GM12892 (cell line): ENCODE results near the gene KCNT2.

ENCODE experiments used
- POLR2A ChIP-seq: IDR thresholded peaks from 2 replicates; pipeline ENCODE4 v1.6.1; 2011; ENCODE audit warnings: low read depth, low read length, control low read depth
- POLR2AphosphoS5 ChIP-seq: IDR thresholded peaks from 2 replicates; pipeline ENCODE4 v1.6.1; 2011; ENCODE audit warnings: low read depth, low read length, control low read depth
- TAF1 ChIP-seq: IDR thresholded peaks from 2 replicates; pipeline ENCODE4 v1.6.1; 2011; ENCODE audit warnings: low read depth, mild to moderate bottlenecking, control low read depth, low read length, borderline replicate concordance

DNA sequence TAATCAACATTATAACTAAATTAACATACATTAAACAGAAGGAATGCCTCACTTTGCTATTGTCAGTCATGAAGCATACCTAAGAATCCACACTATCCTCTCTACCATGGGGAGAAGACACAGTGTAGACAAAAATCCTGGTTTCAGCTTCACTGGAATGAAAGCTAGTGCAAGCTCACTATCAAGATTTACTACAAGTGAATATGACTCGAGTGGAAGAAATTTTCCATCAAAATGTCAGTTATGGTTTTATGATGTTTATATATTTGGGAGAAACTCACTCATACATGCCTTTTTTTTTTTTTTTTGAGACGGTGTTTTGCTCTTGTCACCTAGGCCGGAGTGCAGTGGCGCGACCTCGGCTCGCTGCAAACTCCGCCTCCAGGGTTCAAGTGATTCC lies 424.3 kb downstream of the KCNT2 start:
- TF ChIP-seq POLR2A: no peak
- no peak for TF ChIP-seq POLR2AphosphoS5
- TF ChIP-seq TAF1: no peak
